H1 (cell line): Measurements from ENCODE around the gene IL2. TPM values are rescaled to one million over a fixed set of nuclear protein-coding genes. Genes with fewer than 3 reads are reported as not detected.

ENCODE experiments used
- CTCF ChIA-PET: fragments of 300-600 bp; sonication (Branson Sonifier 250); formaldehyde crosslinking; loops from one replicate; lab custom pipeline; 2021; ENCODE audit not compliant: partially characterized antibody; lab: Charles Lee
- POLR2A ChIA-PET: fragments of 300-600 bp; sonication (Branson Sonifier 250); formaldehyde crosslinking; loops from one replicate; lab custom pipeline; 2021; ENCODE audit warnings: inconsistent platforms; ENCODE audit not compliant: partially characterized antibody; lab: Charles Lee
- DNase-seq, 2 experiments: peaks; one replicate each; pipeline versions ENCODE4 v3.0.0 to v3.0.0-alpha.2; 2010 to 2022; ENCODE audit warnings: low spot score in 2 of 2, low read depth in 1 of 2, mixed read lengths in 1 of 2
- FAIRE-seq: peaks from 2 replicates; lab custom pipeline; 2011; peaks lifted over from hg19 to GRCh38; lab: Jason Lieb, UNC
- H2AFZ ChIP-seq: 2 replicates; pipeline ENCODE4 v1.8.1; 2012; ENCODE audit warnings: low read length, inconsistent platforms
- H2AK5ac ChIP-seq: 2 replicates; pipeline ENCODE4 v1.6.1; 2013; ENCODE audit warnings: low read depth, low read length
- H2BK120ac ChIP-seq: replicated peaks from 2 replicates; pipeline ENCODE3; 2013; ENCODE audit warnings: low read depth, low read length, inconsistent platforms
- H2BK12ac ChIP-seq: 2 replicates; pipeline ENCODE4 v1.6.1; 2013; ENCODE audit warnings: low read depth, low read length
- H2BK15ac ChIP-seq: 2 replicates; pipeline ENCODE4 v1.6.1; 2013; ENCODE audit warnings: low read length
- H2BK20ac ChIP-seq: 2 replicates; pipeline ENCODE4 v1.6.1; 2013; ENCODE audit warnings: low read length
- H2BK5ac ChIP-seq: 2 replicates; pipeline ENCODE4 v1.6.1; 2013; ENCODE audit warnings: low read depth, low read length
- H3K14ac ChIP-seq: 2 replicates; pipeline ENCODE4 v1.6.1; 2013; ENCODE audit warnings: inconsistent platforms; ENCODE audit not compliant: insufficient read length
- H3K18ac ChIP-seq: 2 replicates; pipeline ENCODE4 v1.6.1; 2013; ENCODE audit warnings: low read length; ENCODE audit errors: extremely low read depth
- H3K23ac ChIP-seq: 2 replicates; pipeline ENCODE4 v1.6.1; 2013; ENCODE audit warnings: inconsistent platforms; ENCODE audit not compliant: insufficient read length
- H3K23me2 ChIP-seq: 2 replicates; pipeline ENCODE4 v1.6.1; 2013; ENCODE audit warnings: low read depth, low read length
- H3K27ac ChIP-seq: 2 replicates; pipeline ENCODE4 v1.6.1; 2011; ENCODE audit warnings: low read depth, low read length, inconsistent platforms
- H3K27me3 ChIP-seq, 4 experiments: replicated peaks in 1 of 4; 1 replicate in 1 of 4; 2 replicates in 3 of 4; pipeline versions ENCODE4 v1.6.1 to v1.8.1; 2011 to 2013; ENCODE audit warnings: low read length in 3 of 4, mild to moderate bottlenecking in 3 of 4, inconsistent platforms in 2 of 4, mixed read lengths in 2 of 4, moderate library complexity in 1 of 4; ENCODE audit not compliant: control insufficient read depth in 3 of 4, insufficient read depth in 3 of 4; ENCODE audit errors: extremely low read depth in 1 of 4
- H3K36me3 ChIP-seq, 4 experiments: 2 replicates each; pipeline versions ENCODE4 v1.6.1 to v1.8.1; 2011 to 2013; ENCODE audit warnings: mild to moderate bottlenecking in 4 of 4, low read length in 3 of 4, moderate library complexity in 2 of 4, control low read depth in 1 of 4, inconsistent platforms in 1 of 4; ENCODE audit not compliant: insufficient read depth in 4 of 4, control insufficient read depth in 2 of 4
- H3K4ac ChIP-seq: replicated peaks from 2 replicates; pipeline ENCODE3; 2013; ENCODE audit warnings: low read length, low read depth, mixed read lengths, inconsistent platforms; ENCODE audit not compliant: insufficient read length
- H3K4me1 ChIP-seq, 4 experiments: replicated peaks in 1 of 4; 1 replicate in 1 of 4; 2 replicates in 3 of 4; pipeline versions ENCODE4 v1.6.1 to v1.8.1; 2011 to 2013; ENCODE audit warnings: low read length in 3 of 4, inconsistent platforms in 2 of 4, mixed read lengths in 1 of 4; ENCODE audit not compliant: insufficient read depth in 4 of 4, control insufficient read depth in 3 of 4
- H3K4me2 ChIP-seq, 2 experiments: 2 replicates each; pipeline versions ENCODE4 v1.6.1 to v1.8.1; 2011 to 2013; ENCODE audit warnings: low read depth in 2 of 2, low read length in 2 of 2, control low read depth in 1 of 2, inconsistent platforms in 1 of 2, mild to moderate bottlenecking in 1 of 2; ENCODE audit not compliant: insufficient read depth in 1 of 2
- H3K4me3 ChIP-seq, 4 experiments: fragments of 200-600, 300-600 bp in 1 of 4; sonication (generic), shearing (Covaris generic), sonication (Bioruptor Twin) in 1 of 4; 2 replicates each; pipeline versions ENCODE4 v1.5.1 to v1.8.1; 2011 to 2016; ENCODE audit warnings: low read length in 4 of 4, low read depth in 3 of 4, control low read depth in 2 of 4, inconsistent platforms in 2 of 4, mild to moderate bottlenecking in 2 of 4, mixed read lengths in 1 of 4, moderate library complexity in 1 of 4; ENCODE audit not compliant: insufficient read depth in 2 of 4; ENCODE audit errors: extremely low read depth in 1 of 4
- H3K56ac ChIP-seq: replicated peaks from 2 replicates; pipeline ENCODE3; 2013; ENCODE audit warnings: low read depth, mild to moderate bottlenecking, mixed read lengths, low read length, inconsistent platforms; ENCODE audit not compliant: insufficient read length
- H3K79me1 ChIP-seq: 2 replicates; pipeline ENCODE4 v1.6.1; 2013; ENCODE audit warnings: low read depth, low read length, control low read depth
- H3K79me2 ChIP-seq, 2 experiments: 2 replicates each; pipeline versions ENCODE4 v1.6.1 to v1.8.1; 2012 to 2013; ENCODE audit warnings: low read length in 2 of 2, mild to moderate bottlenecking in 2 of 2, inconsistent platforms in 1 of 2; ENCODE audit not compliant: insufficient read depth in 2 of 2, control insufficient read depth in 1 of 2
- H3K9ac ChIP-seq, 4 experiments: replicated peaks in 1 of 4; 1 replicate in 1 of 4; 2 replicates in 3 of 4; pipeline versions ENCODE4 v1.6.1 to v1.8.1; 2011 to 2013; ENCODE audit warnings: low read depth in 3 of 4, low read length in 3 of 4, control low read depth in 2 of 4, mild to moderate bottlenecking in 2 of 4, moderate library complexity in 2 of 4, inconsistent platforms in 1 of 4; ENCODE audit errors: extremely low read depth in 1 of 4
- H3K9me3 ChIP-seq, 2 experiments: 2 replicates each; pipeline versions ENCODE4 v1.6.1 to v1.8.1; 2012 to 2013; ENCODE audit warnings: mild to moderate bottlenecking in 2 of 2, moderate library complexity in 2 of 2, control low read depth in 1 of 2, inconsistent platforms in 1 of 2, low read depth in 1 of 2, low read length in 1 of 2, mixed read lengths in 1 of 2; ENCODE audit not compliant: insufficient read depth in 2 of 2
- H4K20me1 ChIP-seq, 2 experiments: replicated peaks in 1 of 2; 2 replicates each; pipeline versions ENCODE3 to v1.8.1; 2011 to 2013; ENCODE audit warnings: inconsistent platforms in 2 of 2, low read length in 2 of 2, mild to moderate bottlenecking in 1 of 2; ENCODE audit not compliant: insufficient read depth in 2 of 2, control insufficient read depth in 1 of 2
- H4K5ac ChIP-seq: 2 replicates; pipeline ENCODE4 v1.6.1; 2013; ENCODE audit warnings: low read length, low read depth, mixed read lengths, inconsistent platforms; ENCODE audit not compliant: insufficient read length
- H4K8ac ChIP-seq: 2 replicates; pipeline ENCODE4 v1.8.0; 2013; ENCODE audit warnings: mild to moderate bottlenecking, moderate library complexity, low read length, inconsistent platforms; ENCODE audit not compliant: insufficient read depth; ENCODE audit errors: extremely low read depth
- H4K91ac ChIP-seq: replicated peaks from 2 replicates; pipeline ENCODE3; 2013; ENCODE audit warnings: low read length, mixed read lengths, inconsistent platforms; ENCODE audit not compliant: insufficient read length
- CHD2 ChIP-seq: IDR thresholded peaks from 2 replicates; pipeline ENCODE4 v1.6.1; 2012; ENCODE audit warnings: low read length, improper control_type of control experiment
- PHF8 ChIP-seq: fragments of 200-600 bp; sonication (generic); conservative IDR thresholded peaks from 2 replicates; pipeline ENCODE4 v1.7.1; 2012; ENCODE audit warnings: low read depth, mild to moderate bottlenecking, inconsistent platforms, low read length, moderate library complexity
- SAP30 ChIP-seq: fragments of 300-600 bp; sonication (generic); IDR thresholded peaks from 2 replicates; pipeline ENCODE4 v1.7.1; 2012; ENCODE audit warnings: low read length, moderate library complexity, mild to moderate bottlenecking, inconsistent platforms; ENCODE audit not compliant: insufficient read depth, insufficient replicate concordance
- TEAD4 ChIP-seq: IDR thresholded peaks from 2 replicates; pipeline ENCODE4 v1.6.1; 2012; ENCODE audit warnings: low read depth, low read length, inconsistent platforms, mixed read lengths
- WGBS, 2 experiments: shearing (Covaris generic) in 1 of 2; methylation state at CpG; one replicate each; pipeline versions ENCODE4 v1.1.6 to v1.1.7; 2013 to 2015; ENCODE audit warnings: low lambda C conversion rate in 2 of 2, mixed read lengths in 2 of 2, inconsistent platforms in 1 of 2, low coverage in 1 of 2, missing lambda C conversion rate in 1 of 2; ENCODE audit not compliant: insufficient replicate concordance in 2 of 2, insufficient coverage in 1 of 2, insufficient read length in 1 of 2; ENCODE audit errors: extremely low coverage in 1 of 2, missing lambda C conversion rate in 1 of 2; 5-methylcytosine and 5-hydroxymethylcytosine counted together
- polyA plus RNA-seq, 7 experiments: library from polyadenylated mRNA; depleted of rRNA in 3 of 7; stranded (reverse) in 5 of 7; unstranded in 2 of 7; fragments of >200 nt in 5 of 7; fragments of 200-250 nt in 2 of 7; gene quantifications; 1 replicate in 5 of 7; 2 replicates in 1 of 7; 4 replicates in 1 of 7; pipeline versions ENCODE4 v1.2.1 to v1.2.3, GENCODE V29; 2011 to 2013; ENCODE audit warnings: missing spikeins in 2 of 7, mixed read lengths in 2 of 7
- total RNA-seq: library from RNA; stranded (reverse); fragmentation: NEBNext Ultra II Directional; extraction: Animal tissue kit (Norgen Biotek cat#: 25700); gene quantifications from 2 replicates; pipeline ENCODE4 v1.2.1, GENCODE V29; 2021

Gene IL2
- total and polyA plus RNA-seq, 2 of the 8 experiments (the other 6 are each of a cell fraction or from before 2014, with no cell fraction given) = not detected

DNA sequence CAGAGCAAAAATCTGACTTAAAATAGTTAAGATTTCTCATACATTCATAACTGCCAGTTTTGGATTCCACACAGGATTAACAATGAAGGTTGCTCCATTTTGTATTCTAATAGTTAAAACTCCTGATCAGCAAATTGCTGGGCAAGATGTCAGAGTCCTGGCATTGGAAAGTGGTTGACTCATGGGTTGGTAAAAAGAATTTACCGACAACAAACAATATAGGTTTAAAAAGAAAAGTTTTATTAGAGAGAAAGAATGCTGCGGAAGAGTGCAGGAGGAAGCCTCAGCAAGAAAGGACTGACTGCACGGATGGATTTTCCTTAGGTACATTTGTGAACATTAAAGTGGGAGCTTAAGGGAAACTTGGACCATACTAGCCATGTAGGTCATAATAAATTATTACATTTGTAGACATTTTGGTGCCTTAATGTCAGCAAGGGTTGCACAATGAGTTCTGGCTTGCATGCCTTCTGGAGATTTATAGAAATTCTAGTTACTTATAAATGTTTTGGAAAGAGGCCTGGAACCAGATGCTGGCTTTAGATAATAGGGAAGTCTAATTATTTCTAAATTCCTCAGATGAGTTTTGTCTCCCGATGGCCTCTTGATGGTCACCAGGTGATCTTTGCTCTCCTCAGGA is 25.4 kb upstream of the IL2 start:
- Histone ChIP-seq H3K18ac (no peak overlapping the region), H3K27ac (no peak overlapping the region), H3K4me1 (no peaks in the 10 kb centered on the region), H3K4me3 (no peak overlapping the region), H4K8ac (no peak overlapping the region), H4K5ac (no peak overlapping the region), H3K9ac (no peak overlapping the region), H3K27me3 (no peaks in the 10 kb centered on the region), H2BK5ac (no peak overlapping the region), H3K56ac (no peak overlapping the region), H3K36me3 (no peaks in the 10 kb centered on the region), H2BK15ac (no peak overlapping the region), H2AFZ (no peak overlapping the region), H3K9me3 (no peaks in the 10 kb centered on the region), H2AK5ac (no peak overlapping the region), H2BK120ac (no peak overlapping the region), H2BK12ac (no peak overlapping the region), H2BK20ac (no peak overlapping the region), H3K23me2 (no peaks in the 10 kb centered on the region), H4K91ac (no peak overlapping the region), H3K14ac (no peak overlapping the region), H3K79me1 (no peaks in the 10 kb centered on the region), H3K4ac (no peak overlapping the region), H4K20me1 (no peaks in the 10 kb centered on the region), H3K4me2 (no peak overlapping the region), H3K23ac (no peak overlapping the region), H3K79me2 (no peaks in the 10 kb centered on the region)
- ChIA-PET CTCF (interaction anchor here (1.5 kb wide), 1 partner anchor 10 kb away, joined by 3 read pairs; no protein-coding TSS in a partner anchor), POLR2A (no interaction called here)
- no peak for DNase-seq
- no peak for FAIRE-seq
- 95% methylated on average over 4 of the region's 4 CpGs; no CpG with 5 or more reads in 1 of the 2 experiments for WGBS, 2 experiments
- TF ChIP-seq SAP30 (no peak), TEAD4 (no peak), PHF8 (no peak), CHD2 (no peak)
